ENCODE data around the gene MDC1.
"Not testable (repeated sequence)": the region's sequence is repeated elsewhere in the genome, so short reads cannot be mapped to it uniquely, and the experiment has no call there.

Gene MDC1

GRCh38 chr6:30723159-30723842, 6.2 kb upstream of the MDC1 start:
- not testable (repeated sequence) for DNase-seq

DNA sequence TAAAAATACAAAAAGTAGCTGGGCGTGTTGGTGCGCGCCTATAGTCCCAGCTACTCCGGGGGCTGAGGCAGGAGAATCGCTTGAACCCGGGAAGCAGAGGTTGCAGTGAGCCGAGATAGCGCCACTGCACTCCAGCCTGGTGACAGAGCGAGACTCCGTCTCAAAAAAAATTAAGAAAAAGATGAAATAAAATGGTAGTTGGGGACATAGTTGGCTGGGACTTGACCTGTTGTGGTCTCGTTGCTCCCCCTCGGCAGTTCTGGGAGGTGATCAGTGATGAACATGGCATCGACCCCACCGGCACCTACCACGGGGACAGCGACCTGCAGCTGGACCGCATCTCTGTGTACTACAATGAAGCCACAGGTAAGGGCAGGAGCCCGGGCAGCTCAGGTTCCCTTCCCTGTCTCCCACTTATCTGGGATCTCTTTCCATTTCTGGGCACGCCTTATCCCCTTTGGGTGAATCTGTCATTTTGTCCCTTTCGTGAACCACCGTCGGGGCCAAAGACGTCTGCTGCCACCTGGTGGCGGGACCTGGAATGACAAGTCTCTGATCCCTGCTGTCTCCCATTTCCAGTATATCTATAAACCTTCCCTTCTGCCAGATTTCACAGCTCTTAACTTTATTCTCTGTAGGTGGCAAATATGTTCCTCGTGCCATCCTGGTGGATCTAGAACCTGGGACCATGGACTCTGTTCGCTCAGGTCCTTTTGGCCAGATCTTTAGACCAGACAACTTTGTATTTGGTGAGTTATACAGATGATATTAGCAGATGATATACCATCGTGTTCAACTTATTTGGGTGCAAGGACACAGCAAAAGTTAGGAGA, 5.4 kb upstream of the MDC1 start:
- no peak for DNase-seq

- DNase-seq: not testable (repeated sequence)
Measured at GRCh38 chr6:30722025-30722279, 4.9 kb upstream of the MDC1 start.

DNA sequence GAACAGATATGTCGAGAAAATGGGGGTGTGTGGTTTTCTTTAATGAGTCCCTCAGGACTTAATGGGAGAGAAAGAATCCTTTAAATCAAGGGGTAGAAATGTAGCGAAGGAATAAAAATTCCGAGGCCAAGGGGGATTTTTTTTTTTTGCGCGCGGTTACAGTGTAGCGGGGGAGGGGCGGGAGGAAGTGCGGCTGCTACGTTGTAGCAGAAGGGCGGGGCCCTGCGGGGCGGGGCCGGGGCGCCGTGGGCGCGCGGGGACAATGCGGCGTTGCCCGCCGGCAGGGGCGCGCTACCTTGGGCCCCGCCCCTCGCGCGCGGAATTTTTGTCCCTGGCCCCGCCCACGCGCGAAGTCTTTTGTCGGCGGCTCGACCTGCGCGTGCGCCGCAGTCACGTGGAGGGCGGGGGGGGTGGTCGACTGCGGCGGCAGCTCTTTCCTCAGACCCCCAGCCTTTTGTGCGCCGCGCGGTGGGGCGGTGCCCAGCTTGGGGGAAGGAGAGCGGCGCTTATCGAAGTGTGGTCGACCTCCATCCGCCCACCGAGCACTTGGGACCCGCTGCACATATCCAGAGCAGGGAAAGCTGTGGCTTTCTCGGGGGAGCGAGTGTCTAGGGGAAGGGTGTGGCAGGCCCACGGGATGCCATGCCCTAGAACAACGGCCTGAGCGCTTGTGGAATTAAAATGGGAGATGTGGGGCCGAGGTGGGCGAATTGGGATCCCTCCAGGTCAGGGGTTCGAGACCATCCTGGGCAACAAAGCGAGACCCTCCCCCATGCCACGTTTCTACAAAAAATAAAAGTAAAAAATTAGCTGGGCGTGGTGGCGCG, 4.3 kb upstream of the MDC1 start:
- DNase-seq: no peak

DNA sequence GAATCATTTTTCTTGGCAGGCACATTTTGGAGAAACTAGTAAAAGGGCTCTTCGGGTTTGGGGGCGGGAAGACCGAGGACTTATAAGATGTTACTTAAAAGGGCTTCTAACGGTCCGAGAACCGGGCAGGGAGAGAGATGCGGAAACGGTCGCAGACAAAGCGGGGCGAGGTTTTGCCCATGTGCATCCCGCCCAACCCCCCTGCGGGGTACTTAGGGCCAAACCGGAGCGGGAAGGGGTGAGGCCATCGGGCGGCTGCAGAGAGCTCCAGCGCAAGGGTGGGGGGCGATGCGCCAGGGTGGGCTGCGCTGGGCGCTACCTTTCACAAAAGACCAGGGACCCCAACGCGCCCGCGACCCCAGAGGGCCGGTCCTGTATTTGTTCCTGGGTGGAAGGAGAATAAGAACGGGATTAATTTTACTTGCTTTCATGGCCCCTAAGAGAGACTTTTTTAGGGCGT, 3.7 kb upstream of the MDC1 start:
- no peak for DNase-seq

- DNase-seq: peak; percentile 98
Measured at GRCh38 chr6:30719791-30720737, 3.0 kb upstream of the MDC1 start, which contains the start of gene TUBB. TSS of gene TUBB (plus strand) at chr6:30720352. CDS start at chr6:30720507, 155 bp downstream.

- DNase-seq: no peak
Measured at GRCh38 chr6:30719356-30719755, 2.3 kb upstream of the MDC1 start.

DNA sequence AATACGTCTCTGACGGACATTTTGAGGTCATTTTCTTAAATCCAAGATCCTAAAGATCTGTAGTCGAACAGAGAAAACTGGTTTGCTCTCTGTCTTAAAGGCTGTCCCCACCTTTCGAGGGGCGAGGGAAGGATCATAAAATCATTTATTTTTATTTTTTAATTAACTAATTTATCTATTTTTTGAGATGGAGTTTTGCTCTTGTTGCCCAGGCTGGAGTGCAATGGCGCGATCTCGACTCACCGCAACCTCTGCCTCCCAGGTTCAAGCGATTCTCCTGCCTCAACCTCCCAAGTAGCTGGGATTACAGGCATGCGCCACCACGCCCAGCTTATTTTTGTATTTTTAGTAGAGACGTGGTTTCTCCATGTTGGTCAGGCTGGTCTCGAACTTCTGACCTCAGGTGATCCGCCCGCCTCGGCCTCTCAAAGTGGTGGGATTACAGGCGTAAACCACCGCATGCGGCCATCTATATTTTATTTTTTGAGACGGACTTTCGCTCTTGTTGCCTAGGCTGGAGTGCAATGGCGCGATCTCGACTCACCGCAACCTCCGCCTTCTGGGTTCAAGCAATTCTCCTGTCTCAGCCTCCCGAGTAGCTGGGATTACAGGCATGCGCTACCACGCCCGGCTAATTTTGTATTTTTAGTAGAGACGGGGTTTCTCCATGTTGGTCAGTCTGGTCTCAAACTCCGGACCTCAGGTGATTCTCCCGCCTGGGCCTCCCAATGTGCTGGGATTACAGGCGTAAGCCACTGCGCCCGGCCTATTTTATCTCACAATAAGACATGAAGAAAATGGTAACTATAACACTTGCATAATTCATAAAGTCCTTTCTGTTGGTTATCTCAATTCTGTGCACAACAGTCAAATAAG, 1.0 kb upstream of the MDC1 start:
- not testable (repeated sequence) for DNase-seq

GRCh38 chr6:30716879-30717128, 277 bp downstream of the MDC1 start:
- DNase-seq: no peak

GRCh38 chr6:30714263-30714662, 2.8 kb downstream of the MDC1 start:
- DNase-seq: no peak

GRCh38 chr6:30712441-30712945, 4.6 kb downstream of the MDC1 start:
- DNase-seq: no peak

GRCh38 chr6:30711758-30712380, 5.2 kb downstream of the MDC1 start:
- no peak for DNase-seq

GRCh38 chr6:30709101-30709868, 7.8 kb downstream of the MDC1 start:
- DNase-seq: no peak

GRCh38 chr6:30707281-30707850, 9.7 kb downstream of the MDC1 start:
- DNase-seq: peak; percentile 58

- no peak for DNase-seq
Measured at GRCh38 chr6:30705620-30706019, 11.5 kb downstream of the MDC1 start.

- DNase-seq: no peak
Measured at GRCh38 chr6:30703821-30704220, 13.3 kb downstream of the MDC1 start.

- DNase-seq: no peak
Measured at GRCh38 chr6:30703011-30703410, 14.1 kb downstream of the MDC1 start.

GRCh38 chr6:30700340-30700739, 16.7 kb downstream of the MDC1 start:
- DNase-seq: no peak

- no peak for DNase-seq
Measured at GRCh38 chr6:30696432-30696831, 20.6 kb downstream of the MDC1 start.

Measured in NCI-H2081 treated with DMSO at 0.1 percent for 48 hours (cell line).